GM23248 (cell line): Measurements from ENCODE around the gene ZNF384. TPM values are rescaled to one million over a fixed set of nuclear protein-coding genes. Genes with fewer than 3 reads are reported as not detected.
"Not testable (repeated sequence)": the region's sequence is repeated elsewhere in the genome, so short reads cannot be mapped to it uniquely, and the experiment has no call there.

ENCODE experiments used
- DNase-seq: peaks from one replicate; pipeline ENCODE4 v3.0.0-alpha.2; 2015
- H2AFZ ChIP-seq: fragments of 200-600 bp; sonication (generic); 2 replicates; pipeline ENCODE4 v1.6.1; 2016; ENCODE audit warnings: antibody characterized with exemption
- H3F3A ChIP-seq: fragments of 200-600 bp; sonication (generic); 2 replicates; pipeline ENCODE4 v1.6.1; 2016; ENCODE audit warnings: mild to moderate bottlenecking, antibody characterized with exemption, mixed run types; ENCODE audit not compliant: insufficient read depth
- H3K27ac ChIP-seq: fragments of 200-600 bp; sonication (generic); 2 replicates; pipeline ENCODE4 v1.5.1; 2016; ENCODE audit warnings: mild to moderate bottlenecking
- H3K27me3 ChIP-seq: fragments of 200-600 bp; sonication (generic); replicated peaks from 2 replicates; pipeline ENCODE4 v1.6.1; 2016; ENCODE audit warnings: mild to moderate bottlenecking; ENCODE audit not compliant: insufficient read depth
- H3K36me3 ChIP-seq: fragments of 200-600 bp; sonication (generic); 2 replicates; pipeline ENCODE4 v1.6.1; 2016; ENCODE audit warnings: low read depth, mild to moderate bottlenecking
- H3K4me1 ChIP-seq: fragments of 200-600 bp; sonication (generic); 2 replicates; pipeline ENCODE4 v1.6.1; 2016; ENCODE audit warnings: mild to moderate bottlenecking; ENCODE audit not compliant: insufficient read depth
- H3K4me2 ChIP-seq: fragments of 200-600 bp; sonication (generic); one replicate; pipeline ENCODE4 v1.6.1; 2016; ENCODE audit warnings: mild to moderate bottlenecking; ENCODE audit not compliant: unreplicated experiment
- H3K4me3 ChIP-seq: fragments of 200-600 bp; sonication (generic); 2 replicates; pipeline ENCODE4 v1.5.1; 2016; ENCODE audit warnings: mild to moderate bottlenecking
- H3K79me2 ChIP-seq: fragments of 200-600 bp; sonication (generic); 2 replicates; pipeline ENCODE4 v1.6.1; 2016; ENCODE audit warnings: mild to moderate bottlenecking; ENCODE audit not compliant: insufficient read depth
- H3K9ac ChIP-seq: fragments of 200-600 bp; sonication (generic); 2 replicates; pipeline ENCODE4 v1.6.1; 2016; ENCODE audit warnings: mild to moderate bottlenecking
- H3K9me2 ChIP-seq: fragments of 200-600 bp; sonication (generic); 2 replicates; pipeline ENCODE4 v1.6.1; 2016; ENCODE audit warnings: mixed run types, mild to moderate bottlenecking, moderate library complexity; ENCODE audit not compliant: insufficient read depth
- H3K9me3 ChIP-seq: fragments of 200-600 bp; sonication (generic); one replicate; pipeline ENCODE4 v1.6.1; 2017; ENCODE audit warnings: low read depth
- H4K20me1 ChIP-seq: fragments of 200-600 bp; sonication (generic); 2 replicates; pipeline ENCODE4 v1.6.0; 2016; ENCODE audit not compliant: insufficient read depth
- EZH2 ChIP-seq: fragments of 200-600 bp; sonication (generic); IDR thresholded peaks from 2 replicates; pipeline ENCODE4 v1.6.1; 2018; ENCODE audit warnings: antibody characterized with exemption, mild to moderate bottlenecking; ENCODE audit not compliant: insufficient read depth, poor library complexity, severe bottlenecking
- EZH2phosphoT487 ChIP-seq: fragments of 200-600 bp; sonication (generic); IDR thresholded peaks from 2 replicates; pipeline ENCODE4 v1.6.1; 2018; ENCODE audit warnings: antibody characterized with exemption, moderate library complexity, mild to moderate bottlenecking, low read depth; ENCODE audit not compliant: insufficient read depth
- WGBS, 2 experiments: methylation state at CpG; one replicate each; pipeline ENCODE4 v1.1.6; 2015 to 2017; ENCODE audit warnings: low lambda C conversion rate in 2 of 2, low coverage in 1 of 2; ENCODE audit errors: missing lambda C conversion rate in 2 of 2; 5-methylcytosine and 5-hydroxymethylcytosine counted together
- in situ Hi-C: fragments of 300-500 bp; cut with MboI; formaldehyde crosslinking; loops from 2 replicates; pipeline ENCODE4 v1.15.0; 2020
- polyA plus RNA-seq: library from polyadenylated mRNA; unstranded; fragments of >200 nt; fragmentation: Nextera tagmentation; extraction: Ambion mirVana; gene quantifications from 2 replicates; pipeline ENCODE4 v1.2.1, GENCODE V29; 2016
- total RNA-seq: library from RNA; depleted of rRNA; stranded (reverse); fragments of >200 nt; shearing (Covaris generic); gene quantifications from 2 replicates; pipeline ENCODE4 v1.2.3, GENCODE V29; 2014

ZNF384 gene
- total and polyA plus RNA-seq, 2 experiments from 2014 or later: 26.0 to 26.2 TPM

DNA sequence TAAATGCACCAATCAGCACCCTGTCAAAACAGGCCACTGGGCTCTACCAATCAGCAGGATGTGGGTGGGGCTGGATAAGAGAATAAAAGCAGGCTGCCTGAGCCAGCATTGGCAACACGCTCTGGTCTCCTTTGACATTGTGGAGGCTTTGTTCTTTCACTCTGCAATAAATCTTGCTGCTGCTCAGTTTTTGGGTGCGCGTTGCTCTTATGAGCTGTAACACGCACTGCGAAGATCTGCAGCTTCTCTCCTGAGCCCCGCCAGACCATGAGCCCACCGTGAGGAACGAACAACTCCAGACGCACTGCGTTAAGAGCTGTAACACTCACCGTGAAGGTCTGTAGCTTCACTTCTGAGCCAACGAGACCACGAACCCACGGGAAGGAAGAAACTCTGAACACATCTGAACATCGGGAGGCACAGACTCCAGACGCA, 19.8 kb upstream of the ZNF384 start:
- H3K4me1 ChIP-seq: no peaks in the 10 kb centered on the region
- H3K79me2 ChIP-seq: no peaks in the 10 kb centered on the region
- TF ChIP-seq EZH2 (no peak), EZH2phosphoT487 (no peak)
- no peaks in the 10 kb centered on the region for H3F3A ChIP-seq
- no peaks in the 10 kb centered on the region for H4K20me1 ChIP-seq
- peaks cover 6% of the 10 kb centered on the region; the same call in 1 of the 2 replicates for H3K27me3 ChIP-seq
- DNase-seq: no peak
- no peaks in the 10 kb centered on the region for H3K9me3 ChIP-seq
- H3K9ac ChIP-seq: no peak overlapping the region
- H3K27ac ChIP-seq: no peak overlapping the region
- no peak overlapping the region for H3K4me3 ChIP-seq
- no peak overlapping the region for H2AFZ ChIP-seq
- in situ Hi-C loops: no loop called here
- no peak overlapping the region for H3K4me2 ChIP-seq
- H3K9me2 ChIP-seq: no peaks in the 10 kb centered on the region
- no peaks in the 10 kb centered on the region for H3K36me3 ChIP-seq
- 72 to 74% methylated on average over 16 of the region's 16 CpGs for WGBS, 2 experiments

DNA sequence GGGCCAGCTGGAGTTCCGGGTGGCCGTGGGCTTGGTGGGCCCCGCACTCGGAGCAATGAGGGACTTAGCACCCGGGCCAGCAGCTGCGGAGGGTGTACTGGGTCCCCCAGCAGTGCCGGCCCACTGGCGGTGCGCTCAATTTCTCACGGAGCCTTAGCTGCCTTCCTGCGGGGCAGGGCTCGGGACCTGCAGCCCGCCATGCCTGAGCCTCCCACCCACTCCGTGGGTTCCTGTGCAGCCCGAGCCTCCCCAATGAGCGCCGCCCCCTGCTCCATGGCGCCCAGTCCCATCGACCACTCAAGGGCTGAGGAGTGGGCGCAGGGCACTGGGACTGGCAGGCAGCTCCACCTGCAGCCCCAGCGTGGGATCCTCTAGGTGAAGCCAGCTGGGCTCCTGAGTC, 19.2 kb upstream of the ZNF384 start:
- H3K36me3 ChIP-seq, H3K4me2 ChIP-seq, H2AFZ ChIP-seq, H3F3A ChIP-seq, H3K9me2 ChIP-seq, H3K27ac ChIP-seq, in situ Hi-C loops, H3K27me3 ChIP-seq, H3K9me3 ChIP-seq, H3K9ac ChIP-seq, H3K79me2 ChIP-seq, H3K4me1 ChIP-seq, H4K20me1 ChIP-seq, H3K4me3 ChIP-seq, DNase-seq: not testable (repeated sequence)
- 83 to 84% methylated on average over 11 to 21 of the region's 21 CpGs for WGBS, 2 experiments

DNA sequence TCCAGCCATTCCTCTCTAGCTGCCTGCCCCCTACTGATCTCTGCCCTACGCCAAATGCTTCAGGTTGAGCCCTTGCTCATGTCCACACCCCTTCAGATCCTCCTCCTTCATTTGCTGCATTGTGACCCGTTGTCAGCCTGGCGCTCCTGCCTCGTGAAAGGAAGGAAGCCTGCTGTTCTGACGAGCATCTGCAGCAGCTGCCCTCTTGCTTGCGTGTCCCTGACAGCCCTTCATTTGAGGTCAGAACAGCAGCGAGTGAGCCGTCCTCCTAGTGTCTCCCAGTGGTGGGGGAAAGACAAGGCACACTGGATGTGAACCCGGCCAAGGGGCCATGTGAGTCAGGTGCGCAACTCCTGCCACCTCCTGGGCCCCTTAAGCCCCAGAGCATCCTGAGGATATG, 14.5 kb upstream of the ZNF384 start:
- Histone ChIP-seq H3K4me1 (no peaks in the 10 kb centered on the region), H2AFZ (no peak overlapping the region), H3K9me2 (no peaks in the 10 kb centered on the region), H3K9me3 (no peaks in the 10 kb centered on the region), H4K20me1 (no peaks in the 10 kb centered on the region), H3K36me3 (no peaks in the 10 kb centered on the region), H3F3A (no peaks in the 10 kb centered on the region), H3K79me2 (no peaks in the 10 kb centered on the region), H3K9ac (no peak overlapping the region), H3K27ac (no peak overlapping the region), H3K4me3 (no peak overlapping the region), H3K4me2 (no peak overlapping the region), H3K27me3 (peaks cover 27% of the 10 kb centered on the region)
- 7 to 14% methylated on average over 10 of the region's 10 CpGs for WGBS, 2 experiments
- in situ Hi-C loops: no loop called here
- DNase-seq: peak; percentile 46
- no peak for TF ChIP-seq EZH2
- TF ChIP-seq EZH2phosphoT487: no peak

DNA sequence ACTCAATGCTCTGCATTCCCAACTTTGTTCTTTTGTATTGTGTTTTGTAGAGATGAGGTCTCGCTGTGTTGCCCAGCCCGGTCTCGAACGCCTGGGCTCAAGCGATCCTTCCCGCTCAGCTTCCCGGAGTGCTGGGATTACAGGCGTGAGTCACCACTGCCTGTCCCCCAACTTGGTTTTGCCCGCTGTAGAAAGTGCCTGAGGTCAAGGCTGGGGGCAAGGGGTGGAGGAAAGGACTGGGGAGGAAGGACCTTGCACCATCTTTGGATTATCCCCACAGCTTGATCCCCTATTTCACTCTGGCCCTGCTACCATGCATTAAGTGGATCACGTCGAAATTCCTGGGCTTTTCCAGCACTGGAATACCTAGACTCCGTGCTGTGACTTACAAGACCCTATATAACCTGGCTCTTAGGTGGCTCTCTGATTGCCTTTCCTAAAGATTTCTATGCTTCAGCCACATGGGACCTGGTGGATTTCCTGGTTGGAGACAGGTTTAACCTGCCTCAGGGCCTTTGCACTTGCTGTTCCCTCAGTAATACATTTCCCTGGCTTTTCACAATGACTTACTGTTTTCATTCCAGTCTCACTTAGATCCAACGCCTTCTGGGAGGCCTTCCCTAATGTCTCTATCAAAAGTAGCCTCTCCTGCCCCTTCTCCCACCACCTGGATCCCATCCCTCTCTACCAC, 12.0 kb upstream of the ZNF384 start:
- H3K4me1 ChIP-seq: no peaks in the 10 kb centered on the region
- H3K9me3 ChIP-seq: no peaks in the 10 kb centered on the region
- H3F3A ChIP-seq: no peaks in the 10 kb centered on the region
- no peaks in the 10 kb centered on the region for H4K20me1 ChIP-seq
- DNase-seq: no peak
- WGBS, 2 experiments: 24 to 26% methylated on average over 13 of the region's 13 CpGs
- TF ChIP-seq EZH2: no peak
- no peak for TF ChIP-seq EZH2phosphoT487
- H3K9ac ChIP-seq: peak overlapping the region; percentile 26; the same call in 1 of the 2 replicates
- H3K27ac ChIP-seq: no peak overlapping the region
- H2AFZ ChIP-seq: peak overlapping the region; percentile 69
- H3K4me2 ChIP-seq: peak overlapping the region; percentile 78
- no peaks in the 10 kb centered on the region for H3K9me2 ChIP-seq
- peaks cover 27% of the 10 kb centered on the region for H3K27me3 ChIP-seq
- H3K79me2 ChIP-seq: no peaks in the 10 kb centered on the region
- no peaks in the 10 kb centered on the region for H3K36me3 ChIP-seq
- H3K4me3 ChIP-seq: peak overlapping the region; percentile 69
- in situ Hi-C loops: no loop called here

DNA sequence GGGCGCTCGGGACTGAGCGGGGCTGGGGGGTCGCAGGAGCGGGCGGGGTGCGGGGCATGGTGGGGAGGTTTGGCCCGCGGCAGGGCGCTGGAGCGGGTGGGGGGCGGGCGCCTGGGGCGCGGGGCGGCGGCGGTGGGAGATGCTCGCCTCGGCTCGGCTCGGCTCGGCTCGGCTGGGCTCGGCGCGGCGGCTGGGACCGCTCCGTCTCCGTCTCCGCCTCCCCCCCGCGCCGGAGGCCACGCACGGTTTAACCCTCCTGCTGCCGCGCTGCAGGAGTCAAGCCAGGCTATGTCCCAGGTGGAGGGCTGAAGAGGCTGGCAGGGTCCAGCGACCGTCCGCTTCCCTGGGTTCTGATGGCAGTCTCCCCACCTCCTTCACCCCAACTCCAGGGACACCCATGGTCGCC, 11.5 kb upstream of the ZNF384 start, which contains the start of gene PIANP:
Gene PIANP, minus strand, starts transcription at position 170 of the 406 bp plus-strand sequence. CDS start 2,754 bp downstream, outside the sequence.
- Histone ChIP-seq H3K9ac (peak within 1 kb of the TSS; percentile 35; the same call in 1 of the 2 replicates), H3K9me3 (no peaks in the 10 kb centered on the region), H3K4me3 (peak within 1 kb of the TSS; percentile 69), H3K4me2 (peak within 1 kb of the TSS; percentile 78), H3K4me1 (no peaks in the 10 kb centered on the region), H3F3A (no peaks in the 10 kb centered on the region), H3K27ac (no peak within 1 kb of the TSS), H3K79me2 (no peaks in the 10 kb centered on the region), H3K9me2 (no peaks in the 10 kb centered on the region), H2AFZ (peak within 1 kb of the TSS; percentile 74), H4K20me1 (no peaks in the 10 kb centered on the region), H3K27me3 (peaks cover 27% of the 10 kb centered on the region), H3K36me3 (no peaks in the 10 kb centered on the region)
- no peak for TF ChIP-seq EZH2phosphoT487
- TF ChIP-seq EZH2: no peak
- in situ Hi-C loops: no loop called here
- peak; percentile 73 for DNase-seq
- WGBS, 2 experiments: 1 to 3% methylated on average over 5 to 7 of the region's 43 CpGs
